Measurements from ENCODE around the gene LCN12.

Gene LCN12

DNA sequence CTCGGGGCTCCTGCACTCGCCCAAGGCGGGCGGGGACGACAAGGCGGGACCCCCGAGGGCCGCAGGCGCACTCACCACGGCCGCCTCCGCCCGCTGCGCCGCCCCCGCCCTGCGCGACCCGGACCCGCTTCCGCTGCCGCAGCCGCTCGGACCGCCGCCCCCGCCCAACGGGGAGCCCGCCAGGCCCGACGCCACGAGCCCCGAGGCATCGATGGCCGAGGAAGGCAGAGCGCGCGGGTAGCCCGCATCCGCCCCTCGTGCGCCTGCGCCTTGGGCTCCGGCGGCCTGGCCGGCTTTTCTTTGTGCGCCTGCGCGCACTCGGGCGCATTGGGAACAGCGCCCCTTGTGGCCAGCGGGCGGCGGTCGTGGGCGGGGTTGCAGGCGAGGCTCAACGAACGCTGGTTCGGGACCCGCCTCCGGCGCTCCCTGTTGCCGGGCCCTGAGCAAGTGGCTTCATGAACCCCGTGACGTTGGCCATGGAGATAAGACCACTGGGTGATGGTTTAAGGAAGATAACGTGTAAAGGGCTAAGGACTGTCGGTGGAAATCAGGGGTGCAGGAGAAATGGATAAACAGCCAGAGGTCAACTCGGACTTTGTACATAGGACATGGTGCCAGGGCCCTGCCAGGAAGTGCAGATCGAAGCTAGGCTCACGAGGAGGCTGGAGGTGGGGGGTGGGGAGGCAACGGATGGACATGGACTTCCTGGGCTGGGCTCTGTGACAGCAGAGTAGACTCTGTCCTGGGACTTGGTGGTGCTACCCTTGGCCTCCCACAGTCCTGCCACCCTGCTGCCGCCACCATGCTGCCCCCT is 7.3 kb upstream of the LCN12 start, which contains the start of the genes C8G and FBXW5:
TSS of gene C8G (plus strand) at position 725 of the 814 bp plus-strand sequence. CDS start at position 803, 78 bp downstream.
TSS of gene FBXW5 (minus strand) at position 220 of the 814 bp plus-strand sequence. CDS start 655 bp downstream, outside the sequence.
- DNase-seq (ENCODE audit: low read depth in 2 of 2): peak; percentile 89

DNA sequence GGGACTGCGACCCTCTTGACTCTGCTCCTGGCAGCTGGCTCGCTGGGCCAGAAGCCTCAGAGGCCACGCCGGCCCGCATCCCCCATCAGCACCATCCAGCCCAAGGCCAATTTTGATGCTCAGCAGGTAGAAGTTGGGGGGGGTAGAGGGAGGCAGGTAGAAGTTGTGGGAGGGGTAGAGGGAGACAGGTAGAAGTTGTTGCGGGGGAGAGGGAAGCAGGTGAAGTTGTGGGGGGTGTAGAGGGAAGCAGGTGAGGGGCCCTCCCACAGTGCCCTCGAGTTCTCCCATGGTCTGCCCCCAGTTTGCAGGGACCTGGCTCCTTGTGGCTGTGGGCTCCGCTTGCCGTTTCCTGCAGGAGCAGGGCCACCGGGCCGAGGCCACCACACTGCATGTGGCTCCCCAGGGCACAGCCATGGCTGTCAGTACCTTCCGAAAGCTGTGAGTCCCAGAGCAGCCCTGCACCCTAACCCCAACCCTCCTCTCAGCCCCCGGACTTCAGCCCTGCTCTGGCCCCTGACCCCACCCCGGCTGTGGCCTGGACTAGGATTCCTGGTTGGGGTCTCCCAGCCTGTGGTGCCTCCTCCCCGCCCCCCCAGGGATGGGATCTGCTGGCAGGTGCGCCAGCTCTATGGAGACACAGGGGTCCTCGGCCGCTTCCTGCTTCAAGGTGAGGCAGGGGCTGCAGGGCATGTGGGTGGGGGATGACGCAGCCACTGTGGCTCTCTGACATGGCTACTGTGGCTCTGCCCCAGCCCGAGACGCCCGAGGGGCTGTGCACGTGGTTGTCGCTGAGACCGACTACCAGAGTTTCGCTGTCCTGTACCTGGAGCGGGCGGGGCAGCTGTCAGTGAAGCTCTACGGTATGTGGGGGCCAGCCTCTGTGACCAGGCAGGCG is 6.5 kb upstream of the LCN12 start:
- DNase-seq (ENCODE audit: low read depth in 2 of 2): no peak

DNA sequence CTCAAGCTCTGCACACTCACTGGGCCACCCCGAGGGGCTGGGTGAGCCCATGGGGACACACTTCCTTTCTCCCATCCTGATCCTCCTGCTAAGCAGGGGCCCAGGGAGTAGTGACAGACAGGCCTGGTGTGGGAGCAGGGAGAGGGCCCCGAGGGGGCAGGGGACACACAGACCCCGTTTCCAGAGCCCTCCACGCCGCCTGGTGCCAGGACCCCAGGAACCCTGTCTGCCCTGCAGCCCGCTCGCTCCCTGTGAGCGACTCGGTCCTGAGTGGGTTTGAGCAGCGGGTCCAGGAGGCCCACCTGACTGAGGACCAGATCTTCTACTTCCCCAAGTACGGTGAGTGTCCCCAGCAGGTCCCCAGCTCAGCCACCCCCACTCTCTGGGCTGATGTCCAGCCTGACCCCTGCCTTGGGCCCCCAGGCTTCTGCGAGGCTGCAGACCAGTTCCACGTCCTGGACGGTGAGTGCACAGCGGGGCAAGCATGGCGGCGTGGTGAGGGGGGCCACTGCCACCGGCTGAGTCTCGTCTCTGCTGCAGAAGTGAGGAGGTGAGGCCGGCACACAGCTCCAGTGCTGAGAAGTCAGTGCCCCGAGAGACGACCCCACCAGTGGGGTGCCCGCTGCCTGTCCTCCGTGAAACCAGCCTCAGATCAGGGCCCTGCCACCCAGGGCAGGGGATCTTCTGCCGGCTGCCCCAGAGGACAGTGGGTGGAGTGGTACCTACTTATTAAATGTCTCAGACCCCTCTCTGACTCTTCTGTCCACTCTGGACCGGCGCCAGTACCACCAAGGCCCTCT is 5.6 kb upstream of the LCN12 start:
- DNase-seq (ENCODE audit: low read depth in 2 of 2): no peak

DNA sequence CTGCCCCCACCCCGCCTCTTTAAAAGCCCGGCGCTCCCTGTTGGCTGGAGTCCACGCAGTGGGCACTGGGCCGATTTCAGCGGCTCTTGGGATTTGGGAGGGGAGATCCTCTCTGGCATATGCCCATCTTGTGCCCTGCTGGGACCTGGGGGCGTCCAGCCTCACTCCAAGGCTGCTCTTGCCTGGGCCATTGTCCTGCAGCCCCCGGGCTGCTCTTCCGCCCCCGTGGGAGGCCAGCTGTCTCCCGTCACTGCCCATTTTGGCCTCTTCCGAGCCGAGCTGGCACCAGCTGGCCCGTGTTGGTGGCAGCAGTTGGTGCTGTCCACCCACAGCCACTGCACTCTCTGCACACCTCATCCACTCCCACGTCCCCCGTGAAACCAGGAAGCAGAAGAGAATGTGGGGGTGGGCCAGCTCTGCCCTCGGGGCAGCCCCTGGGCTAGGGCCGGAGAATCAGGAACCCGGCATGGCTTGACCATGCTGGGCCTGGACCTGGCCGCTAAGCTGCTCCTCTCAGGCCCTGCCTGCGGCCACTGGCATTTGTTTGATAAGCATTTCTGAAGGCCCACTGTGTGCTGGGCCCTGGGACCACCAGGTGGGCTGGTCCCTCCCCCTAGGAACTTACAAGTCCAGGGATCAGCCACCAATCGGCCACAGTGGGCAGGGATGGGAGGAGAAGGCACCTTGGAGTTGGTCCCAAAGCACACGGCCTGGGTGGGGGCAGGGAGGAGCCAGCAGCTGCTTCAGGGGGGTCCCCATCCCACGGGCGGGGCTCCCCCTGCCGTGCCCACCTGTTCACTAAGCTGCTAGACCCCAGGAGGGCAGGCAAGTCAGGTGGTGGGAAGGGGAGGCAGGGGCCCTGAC is 4.8 kb upstream of the LCN12 start:
- no peak for DNase-seq (ENCODE audit: low read depth in 2 of 2)

DNA sequence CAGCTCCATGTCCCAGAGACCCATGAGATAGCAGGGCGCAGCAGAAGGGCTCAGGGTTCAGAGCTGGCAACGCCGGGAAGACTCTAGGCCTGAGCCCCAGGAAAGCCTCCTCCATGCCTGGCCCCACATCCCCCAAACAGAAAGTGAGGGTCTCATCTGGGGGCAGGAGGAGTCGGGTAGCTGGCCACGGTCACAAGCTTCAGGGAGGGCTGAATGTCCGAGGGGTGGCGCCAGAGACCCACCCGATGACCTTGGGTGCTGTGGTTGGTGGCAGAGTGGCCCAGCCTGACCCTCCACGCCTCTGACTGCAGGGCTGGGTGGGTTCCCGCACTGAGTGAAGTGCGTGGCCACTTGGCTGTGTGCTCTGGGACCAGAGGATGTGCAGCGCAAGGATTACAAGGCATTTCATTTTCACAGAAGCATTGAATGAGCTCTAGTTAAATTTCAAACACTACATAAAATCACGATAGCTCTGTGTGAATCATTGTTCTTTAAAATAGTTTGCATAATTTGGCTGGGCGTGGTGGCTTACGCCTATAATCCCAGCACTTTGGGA is 4.0 kb upstream of the LCN12 start:
- no peak for DNase-seq (ENCODE audit: low read depth in 2 of 2)

DNA sequence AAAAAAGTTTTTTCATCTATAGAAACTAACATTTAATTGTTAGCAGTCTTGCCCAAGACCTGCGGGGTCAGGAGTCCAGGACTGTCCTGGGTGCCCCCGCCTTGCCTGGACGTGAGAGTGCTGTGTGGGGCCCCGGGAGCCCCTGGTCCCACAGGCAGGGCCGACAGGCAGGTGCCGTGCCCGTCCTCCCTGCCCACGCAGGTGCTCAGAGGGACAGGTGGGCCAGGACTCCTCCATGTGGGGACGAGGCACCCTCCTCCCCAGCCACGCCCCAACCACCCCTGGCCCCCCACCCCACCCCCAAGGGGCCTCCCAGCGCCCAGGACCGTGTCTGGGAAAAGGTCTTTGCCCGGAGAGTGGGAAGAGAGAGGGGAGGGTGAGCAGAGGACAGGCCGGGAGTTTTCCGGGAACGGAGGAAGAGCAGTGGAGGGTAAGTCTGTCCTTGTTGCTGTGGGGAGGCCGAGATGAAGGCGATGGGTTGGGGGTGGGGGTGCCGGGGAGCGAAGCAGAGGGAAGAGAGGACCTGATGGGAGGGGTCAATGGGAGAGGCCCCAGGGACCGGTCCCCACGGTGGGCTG is 2.7 kb upstream of the LCN12 start:
- no peak for DNase-seq (ENCODE audit: low read depth in 2 of 2)

DNA sequence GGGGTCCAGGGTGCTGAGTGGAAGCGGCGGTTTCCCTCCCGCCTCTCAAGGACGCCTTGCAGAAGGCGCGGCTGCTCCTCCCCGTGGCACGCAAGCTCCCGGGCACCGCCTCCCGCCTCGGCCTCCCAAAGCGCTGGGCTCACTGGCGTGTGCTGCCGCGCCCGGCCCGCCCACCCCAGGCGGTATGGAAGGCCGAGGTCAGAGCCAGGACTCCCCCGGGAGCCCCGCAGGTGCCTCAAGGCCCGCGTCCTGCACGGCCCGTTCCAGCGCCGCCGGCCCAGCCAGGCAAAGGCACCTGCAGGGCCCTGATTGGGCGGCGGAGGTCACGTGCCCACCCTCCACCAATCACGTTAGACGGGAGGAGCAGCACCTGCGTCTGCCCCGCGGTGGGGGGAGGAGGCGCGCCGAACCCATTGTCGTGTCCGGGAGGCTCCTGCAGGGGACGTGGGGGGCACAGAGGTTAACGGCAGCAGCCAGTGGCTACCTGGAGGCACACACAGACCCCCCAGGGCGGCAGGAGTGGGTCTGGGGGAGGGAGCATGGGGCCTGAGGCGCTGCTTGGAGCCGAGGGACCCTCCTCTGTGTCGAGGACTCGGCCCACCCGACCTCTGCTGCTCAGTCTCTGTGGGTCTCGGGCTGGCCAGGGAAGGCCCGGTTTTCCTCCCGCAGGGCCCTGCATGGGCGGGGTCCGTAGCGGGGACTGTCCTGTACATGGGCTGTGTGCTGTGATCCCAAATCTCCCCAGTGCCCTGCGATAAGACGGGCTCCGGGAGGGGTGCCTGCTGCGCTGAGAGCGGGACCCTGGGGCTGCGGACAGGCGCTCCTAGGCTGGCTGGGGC is 2.0 kb upstream of the LCN12 start:
- peak; percentile 93 to 96 for DNase-seq (ENCODE audit: low read depth in 2 of 2)

DNA sequence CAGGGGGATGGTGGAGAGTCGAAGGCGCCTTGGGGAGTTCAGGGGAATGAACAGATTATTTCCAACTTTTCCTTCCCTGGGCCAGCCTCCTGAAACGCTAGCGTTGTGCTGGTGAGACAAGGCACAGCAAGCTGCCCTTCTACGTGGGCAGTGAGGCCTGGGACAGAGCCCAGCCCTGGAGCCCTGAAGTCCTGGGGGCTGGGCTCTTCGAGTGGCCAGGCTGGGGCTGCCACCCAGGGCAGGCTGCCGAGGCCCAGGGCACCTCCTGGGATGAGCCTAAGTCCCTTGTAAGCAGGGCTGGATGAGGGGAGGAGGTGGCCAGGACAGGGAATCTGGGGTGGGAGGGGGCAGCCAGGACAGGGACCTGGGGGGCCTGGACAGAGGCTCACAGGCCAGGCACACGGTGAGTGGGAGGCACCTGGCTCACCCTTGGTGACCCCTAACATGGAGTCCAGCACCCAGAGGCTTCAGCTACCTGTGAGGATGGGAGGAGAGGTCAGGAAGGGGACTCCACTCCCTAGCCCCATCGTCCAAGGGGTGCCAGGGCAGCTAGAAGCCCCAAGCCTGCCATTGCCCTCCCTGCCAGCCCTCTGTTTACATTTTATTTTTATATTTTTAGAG is 1.3 kb upstream of the LCN12 start:
- no peak for DNase-seq (ENCODE audit: low read depth in 2 of 2)

DNA sequence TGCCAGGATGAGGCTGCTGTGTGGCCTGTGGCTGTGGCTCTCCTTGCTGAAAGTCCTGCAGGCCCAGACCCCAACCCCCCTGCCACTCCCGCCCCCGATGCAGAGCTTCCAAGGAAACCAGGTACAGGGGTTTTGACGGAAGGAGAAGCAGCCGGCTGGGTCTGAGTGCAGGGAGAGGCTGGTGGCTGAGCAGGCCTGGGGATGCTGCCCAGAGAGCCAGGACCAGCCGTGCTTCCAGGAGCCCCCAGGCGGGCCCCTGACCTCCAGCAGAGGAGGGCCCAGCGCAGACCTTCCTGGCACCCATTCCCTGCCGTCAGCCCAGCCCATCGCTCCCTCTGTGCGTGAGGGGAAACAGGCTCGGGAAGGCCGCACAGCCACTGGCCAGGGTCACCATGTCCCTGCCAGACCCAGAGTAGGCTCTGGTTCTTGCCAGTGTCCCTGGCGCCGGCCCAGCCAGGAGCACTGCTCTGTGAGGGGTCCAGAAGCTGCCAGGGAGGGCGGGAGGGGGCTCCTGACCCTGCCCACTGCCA is 313 bp downstream of the LCN12 start:
- DNase-seq (ENCODE audit: low read depth in 2 of 2): no peak

DNA sequence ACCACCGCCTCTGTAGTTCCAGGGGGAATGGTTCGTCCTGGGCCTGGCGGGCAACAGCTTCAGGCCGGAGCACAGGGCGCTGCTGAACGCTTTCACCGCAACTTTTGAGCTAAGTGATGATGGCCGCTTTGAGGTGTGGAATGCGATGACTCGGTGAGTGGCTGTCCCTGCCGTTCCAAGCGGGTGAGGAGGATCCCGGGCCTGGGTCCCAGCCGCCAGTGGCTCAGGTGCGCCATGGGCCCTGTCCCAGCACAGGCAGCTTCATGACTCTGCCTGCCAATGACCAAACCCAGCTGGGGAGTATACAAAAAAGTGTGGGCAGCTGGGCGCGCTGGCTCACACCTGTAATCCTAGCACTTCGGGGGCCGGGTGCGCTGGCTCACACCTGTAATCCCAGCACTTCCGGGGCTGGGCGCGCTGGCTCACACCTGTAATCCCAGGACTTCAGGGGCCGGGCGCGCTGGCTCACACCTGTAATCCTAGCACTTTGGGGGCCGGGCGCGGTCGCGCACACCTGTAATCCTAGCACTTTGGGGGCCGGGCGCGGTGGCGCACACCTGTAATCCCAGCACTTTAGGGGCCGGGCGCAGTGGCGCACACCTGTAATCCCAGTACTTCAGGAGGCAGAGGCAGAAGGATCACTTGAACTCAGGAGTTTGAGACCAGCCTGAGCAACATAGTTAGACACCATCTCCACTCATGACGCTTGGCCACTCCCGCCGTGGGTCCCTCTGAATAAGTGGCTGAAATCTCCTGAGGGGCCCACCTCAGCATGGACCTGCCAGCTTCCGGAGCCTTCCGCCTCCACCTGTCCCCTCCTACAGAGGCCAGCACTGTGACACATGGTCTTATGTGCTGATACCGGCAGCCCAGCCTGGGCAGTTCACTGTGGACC is 1.1 kb downstream of the LCN12 start:
- DNase-seq (ENCODE audit: low read depth in 2 of 2): no peak

DNA sequence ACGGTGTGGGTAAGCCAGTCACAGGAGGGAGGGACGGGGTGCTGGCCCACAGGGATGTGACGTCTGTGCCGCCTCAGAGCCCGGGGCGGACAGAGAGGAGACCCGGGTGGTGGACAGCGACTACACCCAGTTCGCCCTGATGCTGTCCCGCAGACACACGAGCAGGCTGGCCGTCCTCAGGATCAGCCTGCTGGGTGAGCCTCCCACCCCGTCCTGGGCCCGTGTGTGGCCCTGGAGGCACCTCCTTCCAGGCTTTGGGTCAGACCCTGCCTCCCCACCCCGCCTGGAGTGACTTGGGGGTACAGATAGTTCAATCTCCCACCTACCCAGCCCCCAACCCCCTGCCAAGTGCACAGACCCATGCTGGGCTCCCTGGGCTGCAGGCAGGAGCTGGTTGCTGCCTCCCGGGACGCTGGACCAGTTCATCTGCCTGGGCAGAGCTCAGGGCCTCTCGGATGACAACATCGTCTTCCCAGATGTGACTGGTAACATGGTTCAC is 1.7 kb downstream of the LCN12 start:
- no peak for DNase-seq (ENCODE audit: low read depth in 2 of 2)

DNA sequence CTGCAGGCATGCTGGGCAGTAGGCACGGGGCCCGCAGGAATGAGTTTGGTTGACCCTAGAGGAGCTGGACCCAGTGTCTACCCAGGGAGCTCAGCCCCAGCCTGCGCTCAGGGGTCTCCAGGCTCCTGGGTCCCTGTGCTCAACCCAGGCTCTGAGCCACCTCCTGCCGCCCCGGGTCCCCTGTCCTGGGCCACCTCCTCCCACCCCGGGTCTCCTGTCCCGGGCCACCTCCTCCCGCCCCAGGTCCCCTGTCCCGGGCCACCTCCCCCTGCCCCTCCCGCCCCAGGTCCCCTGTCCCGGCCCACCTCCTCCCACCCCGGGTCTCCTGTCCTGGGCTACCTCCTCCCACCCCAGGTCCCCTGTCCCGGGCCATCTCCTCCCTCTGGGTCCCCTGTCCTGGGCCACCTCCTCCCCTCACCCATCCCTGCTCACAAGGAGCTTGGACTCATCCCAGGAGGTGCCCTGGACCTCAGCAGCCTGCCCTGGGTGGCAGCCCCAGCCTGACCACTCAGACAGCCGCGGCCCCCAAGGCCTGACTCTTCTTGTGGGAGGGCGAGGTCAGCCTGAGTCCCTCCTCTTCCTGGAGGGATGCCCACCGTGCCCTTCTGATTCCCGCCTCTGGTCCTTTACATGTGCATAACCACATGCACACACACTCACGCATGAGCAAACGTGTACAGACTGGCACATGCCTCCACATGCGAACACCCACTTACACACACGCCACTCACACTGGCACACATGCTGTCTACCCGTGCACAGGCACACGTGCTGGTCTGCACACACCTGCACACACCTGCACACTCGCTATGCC is 2.4 kb downstream of the LCN12 start:
- no peak for DNase-seq (ENCODE audit: low read depth in 2 of 2)

DNA sequence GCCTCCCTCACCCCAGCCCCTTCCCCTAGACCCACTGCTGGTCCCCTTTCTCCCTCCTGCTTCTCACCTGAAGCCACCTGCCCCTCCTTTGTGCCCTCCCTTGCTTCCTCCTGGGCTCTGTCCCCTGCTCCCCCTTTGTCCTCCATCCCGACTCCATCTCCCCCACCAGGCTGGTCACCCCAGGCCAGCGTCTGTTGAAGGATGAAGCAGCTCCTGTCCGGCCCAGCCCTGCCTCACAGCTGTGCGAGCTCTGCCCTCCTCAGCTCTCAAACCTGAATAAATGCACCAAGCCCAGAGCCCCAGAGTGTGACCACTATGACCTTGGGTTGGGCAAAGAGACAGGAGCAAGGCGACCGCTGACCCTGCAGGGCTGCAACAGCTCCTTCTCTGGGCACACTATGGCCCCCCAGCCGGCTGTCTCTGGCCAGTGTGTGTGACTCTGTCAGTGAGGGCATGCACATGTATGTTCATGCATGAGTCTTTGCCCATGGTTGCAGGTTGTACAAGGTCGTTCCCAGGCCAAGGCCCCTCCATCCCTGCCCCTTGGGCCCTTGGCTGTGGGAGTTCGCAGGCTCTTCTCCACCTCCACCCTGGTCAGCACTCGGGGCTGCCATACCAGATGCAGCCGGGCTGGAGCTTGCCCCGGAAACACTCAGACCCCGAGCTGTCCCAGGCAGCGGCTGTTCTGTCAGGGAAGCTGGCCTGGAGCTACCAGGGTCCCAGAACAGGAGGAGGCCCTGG is 3.3 kb downstream of the LCN12 start:
- no peak for DNase-seq (ENCODE audit: low read depth in 2 of 2)

DNA sequence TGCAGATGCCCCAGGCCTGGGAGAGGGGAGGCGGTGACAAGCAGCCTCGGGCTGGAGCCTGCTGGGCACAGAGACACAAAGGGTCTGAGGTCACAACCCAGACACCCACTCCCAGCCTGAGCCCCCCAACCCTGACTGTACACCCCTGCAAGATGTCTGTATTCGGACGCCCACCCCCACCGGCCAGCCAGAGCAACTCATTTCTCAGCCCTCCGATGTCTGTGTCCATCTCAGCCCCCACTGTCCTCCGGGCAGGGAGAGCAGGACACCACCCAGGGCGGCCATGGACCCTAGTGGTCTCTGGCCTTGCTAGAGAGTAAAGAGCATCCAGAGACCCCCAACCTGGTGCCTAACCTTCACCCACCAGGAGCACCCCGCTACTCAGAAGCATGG is 3.9 kb downstream of the LCN12 start:
- no peak for DNase-seq (ENCODE audit: low read depth in 2 of 2)

DNA sequence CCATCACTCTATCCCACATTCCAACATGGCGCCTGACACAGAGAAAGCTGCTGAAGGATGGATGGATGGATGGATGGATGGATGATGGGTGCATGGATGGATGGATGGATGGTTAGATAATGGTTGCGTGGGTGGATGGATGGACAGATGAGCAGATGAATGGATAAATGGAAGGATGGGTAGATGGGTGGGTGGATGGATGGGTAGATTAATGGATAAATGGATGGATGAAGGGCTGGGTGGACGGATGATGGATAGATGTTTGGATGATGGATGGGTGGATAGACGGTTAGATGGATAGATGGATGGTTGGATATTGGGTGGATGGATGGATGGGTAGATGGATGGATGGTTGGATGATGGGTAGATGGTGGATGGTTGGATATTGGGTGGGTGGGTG is 4.5 kb downstream of the LCN12 start:
- DNase-seq (ENCODE audit: low read depth in 2 of 2): no peak

DNA sequence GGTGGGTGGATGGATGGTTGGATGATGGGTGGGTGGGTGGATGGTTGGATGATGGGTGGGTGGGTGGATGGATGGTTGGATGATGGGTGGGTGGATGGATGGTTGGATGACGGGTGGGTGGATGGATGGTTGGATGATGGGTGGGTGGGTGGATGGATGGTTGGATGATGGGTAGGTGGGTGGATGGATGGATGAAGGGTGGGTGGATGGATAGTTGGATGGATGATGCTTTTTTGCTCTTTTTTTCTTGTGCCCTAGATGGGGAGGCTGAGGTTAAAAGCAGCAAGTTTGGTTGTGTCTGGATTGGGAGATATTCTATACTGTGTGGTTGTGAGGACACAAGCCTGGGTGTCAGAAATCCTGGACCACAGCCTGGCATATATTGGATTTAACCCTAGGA is 5.4 kb downstream of the LCN12 start:
- DNase-seq (ENCODE audit: low read depth in 2 of 2): no peak

Data from stimulated activated CD8-positive, alpha-beta memory T cell treated with anti-CD3 and anti-CD28 coated beads, Interleukin-7, amount 100 ng/mL, for 1 hour (primary cell).